HL-60/S4 (cell line): Measurements from ENCODE around the gene ZCCHC10.

Source experiments
- in situ Hi-C: fragments of 300-500 bp; cut with MboI; formaldehyde crosslinking; loops from 2 replicates; pipeline ENCODE4 v1.14.3; 2022; ENCODE audit warnings: low sequenced_read_pairs

The ZCCHC10 gene

DNA sequence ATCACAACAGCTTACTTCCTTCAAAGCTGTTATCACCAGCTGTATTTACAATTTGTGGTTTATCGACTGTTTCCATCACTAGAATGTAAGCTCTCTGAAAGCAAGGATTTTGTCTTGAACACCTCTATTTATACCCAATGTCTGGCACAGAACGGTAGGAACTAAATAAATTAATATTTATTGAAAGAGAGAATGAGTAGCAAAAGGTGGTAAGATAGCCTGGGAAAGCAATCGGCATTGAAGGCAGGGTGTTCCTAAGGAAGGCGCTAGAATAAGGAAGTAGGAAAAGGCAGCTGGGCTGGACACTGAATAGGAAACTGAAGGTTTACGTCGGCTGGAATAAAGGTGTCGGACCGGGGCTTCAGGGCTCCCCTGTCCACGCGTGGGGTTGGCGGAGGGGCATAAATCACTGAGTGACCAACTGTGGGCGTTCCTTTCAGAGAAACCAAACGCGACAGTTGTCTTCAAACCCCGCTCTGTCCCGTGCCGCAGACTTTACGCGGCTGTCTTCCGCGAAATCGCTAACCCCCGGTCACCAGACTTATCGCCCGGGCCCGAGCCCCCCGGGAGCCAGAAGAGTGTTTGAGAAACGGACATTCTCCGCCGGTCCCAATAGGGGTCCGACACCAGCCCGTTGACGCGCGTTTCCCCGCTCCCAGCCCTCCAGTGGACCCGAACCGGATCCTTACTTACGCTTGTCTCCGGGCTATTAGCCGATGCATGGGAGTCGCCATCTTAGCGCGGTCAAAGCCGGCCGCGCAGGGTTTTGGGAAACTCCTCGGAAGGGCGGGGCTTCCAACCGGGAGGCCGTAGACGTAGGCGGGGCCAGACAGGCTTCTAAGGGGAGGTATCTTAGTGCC lies at the start of gene ZCCHC10:
ZCCHC10 (minus strand) TSS at position 746 of the 860 bp plus-strand sequence; CDS start at position 734, 12 bp downstream.
- in situ Hi-C loops: no loop called here

DNA sequence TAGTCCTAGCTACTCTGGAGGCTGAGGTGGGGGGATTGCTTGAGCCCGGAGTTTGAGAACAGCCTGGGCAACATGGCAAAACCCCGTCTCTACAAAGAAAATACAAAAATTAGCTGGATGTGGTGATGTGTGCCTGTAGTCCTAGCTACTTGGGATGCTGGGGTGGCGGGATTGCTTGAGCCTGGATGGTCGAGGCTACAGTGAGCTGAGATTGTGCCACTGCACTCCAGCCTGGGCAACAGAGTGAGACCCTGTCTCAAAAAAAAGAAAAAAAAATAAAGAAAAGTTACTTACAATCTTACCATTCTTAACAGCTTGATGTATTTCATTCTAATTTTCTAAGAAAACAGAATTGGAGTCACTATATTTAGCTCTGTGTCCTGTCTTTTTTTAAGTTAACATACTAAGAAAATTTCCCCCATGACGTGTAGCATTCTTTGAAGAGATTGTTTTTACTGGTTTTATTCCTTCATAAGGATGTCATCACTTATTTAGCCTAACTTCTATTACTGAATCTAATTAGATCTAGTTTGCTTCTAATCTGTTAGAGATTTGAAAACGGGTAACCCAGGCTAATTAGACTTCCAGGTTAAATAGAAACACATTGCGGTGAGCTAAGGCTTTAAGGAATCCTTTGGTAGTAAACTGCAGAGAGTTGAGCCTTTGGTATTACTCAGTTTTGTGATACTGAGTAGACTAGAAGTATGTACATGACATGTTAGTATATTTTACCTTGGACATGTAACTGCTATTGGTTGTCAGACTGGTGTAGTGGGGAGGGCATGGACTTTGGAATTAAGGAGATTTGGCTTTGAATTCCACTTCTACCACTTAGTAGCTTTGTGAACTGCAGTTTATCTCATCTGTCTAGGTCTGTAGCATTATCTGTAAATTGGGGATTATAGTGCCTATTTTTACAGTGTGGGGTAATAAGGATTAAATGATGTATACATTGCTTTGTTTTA lies 49.5 kb upstream of the ZCCHC10 start:
- in situ Hi-C loops: no loop called here

DNA sequence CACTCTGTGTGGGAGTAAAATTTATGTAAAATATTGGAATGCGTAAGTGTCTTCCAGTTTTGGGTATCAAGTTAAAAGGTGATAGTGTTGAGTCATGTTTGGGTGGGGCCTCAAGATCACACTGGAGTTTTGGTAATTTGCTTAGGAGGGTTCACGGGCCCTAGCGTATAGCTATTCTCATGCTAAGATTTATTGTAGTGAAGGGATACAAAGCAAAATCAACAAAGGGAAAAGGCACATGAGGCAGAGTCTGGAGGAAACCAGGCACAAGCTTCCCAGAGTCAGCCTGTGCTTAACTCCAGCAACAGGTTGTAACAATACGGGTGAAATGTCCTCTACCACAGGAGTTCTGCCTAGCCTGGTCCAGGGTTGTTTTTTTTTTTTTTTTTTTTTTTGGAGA lies 45.7 kb upstream of the ZCCHC10 start:
- in situ Hi-C loops: no loop called here

- in situ Hi-C loops: no loop called here
Measured at GRCh38 chr5:133066045-133066444, 39.7 kb upstream of the ZCCHC10 start.

DNA sequence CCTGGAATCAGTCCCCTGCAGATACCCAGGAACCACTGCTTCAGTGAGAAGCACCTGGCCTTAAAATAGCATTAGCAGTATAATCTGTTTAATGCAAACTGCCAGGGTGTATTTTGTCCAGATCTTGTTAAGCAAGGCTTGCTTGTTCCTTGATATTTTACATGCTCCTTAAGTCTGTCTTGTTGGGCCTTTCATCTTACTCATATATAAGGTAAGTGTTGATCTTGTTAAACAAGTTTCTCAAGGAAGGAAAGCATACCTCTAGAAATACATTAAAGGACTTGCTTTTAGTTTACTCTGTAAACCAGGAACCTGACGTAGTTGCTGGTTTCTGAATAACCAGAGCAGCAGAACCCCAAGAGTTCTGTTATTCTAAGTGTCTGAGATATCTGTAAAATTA lies 39.1 kb upstream of the ZCCHC10 start:
- in situ Hi-C loops: no loop called here

DNA sequence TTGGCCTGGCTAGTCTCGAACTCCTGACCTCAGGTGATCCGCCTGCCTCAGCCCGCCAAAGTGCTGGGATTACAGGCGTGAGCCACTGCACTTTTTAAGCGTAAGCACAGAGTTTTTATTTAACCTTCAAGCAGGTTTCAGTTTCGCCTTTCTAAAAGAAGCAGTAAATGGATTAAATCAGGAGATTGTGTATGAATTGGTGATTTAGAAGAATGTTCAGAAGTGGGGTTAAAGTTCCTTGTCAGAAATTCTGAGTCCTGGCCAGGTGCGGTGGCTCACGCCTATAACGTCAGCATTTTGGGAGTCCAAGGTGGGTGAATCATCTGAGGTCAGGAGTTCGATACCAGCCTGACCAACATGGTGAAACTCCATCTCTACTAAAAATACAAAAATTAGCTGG lies 37.6 kb upstream of the ZCCHC10 start:
- in situ Hi-C loops: no loop called here

GRCh38 chr5:133062276-133062675 lies 35.9 kb upstream of the ZCCHC10 start:
- in situ Hi-C loops: no loop called here

DNA sequence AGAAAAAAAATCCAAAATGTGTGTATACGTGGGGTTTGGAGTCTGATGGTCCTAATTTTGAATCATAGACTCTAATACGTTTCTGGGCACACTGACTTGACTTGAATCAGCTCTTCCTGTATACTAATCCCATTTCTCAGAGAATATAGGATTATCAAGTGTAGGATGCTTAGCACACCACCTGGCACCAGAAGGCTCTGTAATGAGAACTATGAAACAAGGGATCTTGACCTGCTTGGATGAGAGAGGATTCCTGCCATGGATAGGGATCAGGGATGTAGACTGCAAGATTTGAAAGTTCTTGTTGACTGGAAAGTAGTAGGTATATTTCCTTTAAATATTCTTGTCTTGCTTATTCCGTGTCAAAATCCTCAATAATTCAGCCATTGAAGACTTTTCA lies 33.3 kb upstream of the ZCCHC10 start:
- in situ Hi-C loops: no loop called here

DNA sequence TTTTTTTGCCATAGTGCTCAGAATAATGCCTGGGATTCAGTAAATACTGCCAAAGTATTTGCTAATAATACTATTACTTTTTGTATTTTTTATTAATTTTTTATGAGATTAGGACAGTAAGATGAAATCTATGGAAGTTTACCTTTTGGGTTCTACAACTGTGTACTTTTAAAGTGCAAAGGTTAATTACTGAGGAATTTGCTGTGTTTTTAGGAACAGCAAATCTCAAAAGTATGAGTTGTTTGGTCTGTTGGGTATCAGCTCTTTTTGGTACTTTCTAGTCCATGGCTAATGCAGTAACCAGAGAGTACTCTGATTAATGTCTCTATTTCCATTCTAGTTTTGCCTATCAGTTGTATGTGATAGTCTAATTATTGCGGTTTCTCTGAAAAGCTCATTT lies 30.5 kb upstream of the ZCCHC10 start:
- in situ Hi-C loops: no loop called here

GRCh38 chr5:133054697-133055471 lies 28.5 kb upstream of the ZCCHC10 start:
- in situ Hi-C loops: no loop called here

GRCh38 chr5:133053448-133053847 lies 27.1 kb upstream of the ZCCHC10 start:
- in situ Hi-C loops: no loop called here

GRCh38 chr5:133052317-133053175 lies 26.2 kb upstream of the ZCCHC10 start:
- in situ Hi-C loops: no loop called here

GRCh38 chr5:133051542-133052316 lies 25.4 kb upstream of the ZCCHC10 start, which contains the start of gene HSPA4:
HSPA4 (plus strand) TSS chr5:133052013; CDS start chr5:133052251, 238 bp downstream.
- in situ Hi-C loops: no loop called here

DNA sequence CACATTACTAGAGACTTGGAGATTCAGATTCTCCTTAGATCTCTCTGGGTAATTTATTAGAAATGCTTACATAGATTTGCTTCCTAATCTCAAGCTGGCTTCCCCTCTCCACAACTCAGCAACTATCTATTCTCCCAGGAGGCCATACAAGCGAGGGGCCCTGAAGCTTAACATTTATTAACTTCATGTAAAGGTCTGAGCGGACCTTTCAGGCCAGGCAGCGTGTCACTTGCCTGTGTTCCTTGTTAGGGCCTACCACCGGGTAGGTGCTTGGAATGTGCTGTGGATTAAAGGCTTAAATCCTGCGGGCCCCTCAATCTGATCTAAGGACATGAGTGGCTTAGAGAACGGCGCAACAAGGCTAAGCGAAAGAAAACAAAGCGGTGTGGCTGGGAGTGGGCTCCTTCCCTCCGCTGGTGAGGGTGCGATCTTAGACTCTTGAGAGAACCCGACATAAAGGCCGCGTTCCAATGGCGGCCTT lies 24.8 kb upstream of the ZCCHC10 start:
- in situ Hi-C loops: no loop called here

- in situ Hi-C loops: no loop called here
Measured at GRCh38 chr5:133050521-133050920, 24.2 kb upstream of the ZCCHC10 start.

DNA sequence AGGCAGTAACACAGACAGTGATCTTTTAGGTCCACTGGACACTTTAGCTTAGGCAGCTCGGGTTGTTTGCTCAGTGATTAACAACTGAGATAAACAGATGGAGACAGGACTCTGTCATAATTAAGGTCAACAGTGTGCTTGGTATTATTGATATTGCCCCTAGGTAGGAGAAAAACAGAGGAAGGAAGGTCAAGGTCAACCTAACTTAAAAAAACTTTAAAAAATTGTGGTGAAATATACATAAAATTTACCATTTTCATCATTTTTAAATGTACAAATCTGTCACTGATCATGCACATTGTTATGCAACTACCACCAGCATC lies 23.3 kb upstream of the ZCCHC10 start:
- in situ Hi-C loops: no loop called here

- in situ Hi-C loops: no loop called here
Measured at GRCh38 chr5:133048993-133049725, 22.8 kb upstream of the ZCCHC10 start.

DNA sequence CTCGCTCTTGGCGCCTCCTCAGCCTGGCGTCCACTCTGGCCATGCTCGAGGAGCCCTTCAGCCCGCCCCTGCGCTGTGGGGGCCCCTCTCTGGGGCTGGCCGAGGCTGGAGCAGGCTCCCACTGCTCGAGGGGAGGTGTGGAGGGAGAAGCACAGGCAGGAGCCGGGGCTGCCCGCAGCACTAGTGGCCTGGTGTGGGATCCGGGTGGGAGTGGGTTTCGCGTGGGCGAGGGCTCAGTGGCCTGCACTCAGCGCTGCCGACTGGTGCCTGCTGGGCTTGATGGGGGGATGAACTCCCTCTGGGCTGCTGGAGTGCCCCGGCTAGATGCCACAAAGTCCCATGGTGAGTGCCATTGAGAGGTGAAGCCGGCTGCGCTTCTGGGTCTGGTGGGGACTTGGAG lies 21.1 kb upstream of the ZCCHC10 start:
- in situ Hi-C loops: no loop called here
